Fibroblast of lung (primary cell): Measurements from ENCODE around the gene CFAP221. TPM values are rescaled to one million over a fixed set of nuclear protein-coding genes. Genes with fewer than 3 reads are reported as not detected.

Source experiments
- DNase-seq, 2 donors: peaks; one replicate each; pipeline versions ENCODE4 v3.0.0 to v3.0.0-alpha.2; 2010; ENCODE audit warnings: low read depth in 2 of 2
- H2AFZ ChIP-seq: 2 replicates; pipeline ENCODE4 v1.5.1; 2012; ENCODE audit warnings: low read length, control low read depth, inconsistent platforms
- H3K27ac ChIP-seq: 2 replicates; pipeline ENCODE4 v1.5.1; 2011; ENCODE audit warnings: low read length, control low read depth; ENCODE audit not compliant: insufficient read depth
- H3K27me3 ChIP-seq: 2 replicates; pipeline ENCODE4 v1.5.1; 2011; ENCODE audit warnings: mild to moderate bottlenecking, low read length; ENCODE audit not compliant: control insufficient read depth, insufficient read depth
- H3K36me3 ChIP-seq: 2 replicates; pipeline ENCODE4 v1.5.1; 2011; ENCODE audit warnings: low read length; ENCODE audit not compliant: control insufficient read depth, insufficient read depth
- H3K4me1 ChIP-seq: 2 replicates; pipeline ENCODE4 v1.5.1; 2011; ENCODE audit warnings: low read length; ENCODE audit not compliant: control insufficient read depth, insufficient read depth; ENCODE audit errors: extremely low read depth
- H3K4me2 ChIP-seq: 2 replicates; pipeline ENCODE4 v1.5.1; 2011; ENCODE audit warnings: low read length, control low read depth; ENCODE audit not compliant: insufficient read depth; ENCODE audit errors: extremely low read depth
- H3K4me3 ChIP-seq, 4 experiments: fragments of 200-600 bp in 1 of 4; sonication (generic) in 1 of 4; replicated peaks in 1 of 4; 2 replicates each; pipeline ENCODE4 v1.5.1; 2011 to 2016; ENCODE audit warnings: low read length in 4 of 4, low read depth in 3 of 4, mild to moderate bottlenecking in 3 of 4, control low read depth in 2 of 4, inconsistent platforms in 1 of 4, mixed read lengths in 1 of 4; ENCODE audit not compliant: insufficient read depth in 1 of 4; ENCODE audit errors: control extremely low read depth in 1 of 4
- H3K79me2 ChIP-seq: 2 replicates; pipeline ENCODE4 v1.5.1; 2012; ENCODE audit warnings: mild to moderate bottlenecking, low read length, inconsistent platforms; ENCODE audit not compliant: control insufficient read depth, insufficient read depth
- H3K9ac ChIP-seq: 2 replicates; pipeline ENCODE4 v1.5.1; 2011; ENCODE audit warnings: mild to moderate bottlenecking, low read length, control low read depth; ENCODE audit not compliant: insufficient read depth
- H3K9me3 ChIP-seq: 2 replicates; pipeline ENCODE4 v1.5.1; 2012; ENCODE audit warnings: low read depth, low read length; ENCODE audit not compliant: control insufficient read depth, insufficient read depth
- H4K20me1 ChIP-seq: 2 replicates; pipeline ENCODE4 v1.5.1; 2011; ENCODE audit warnings: low read length; ENCODE audit not compliant: control insufficient read depth, insufficient read depth; ENCODE audit errors: extremely low read depth
- EZH2 ChIP-seq: IDR thresholded peaks from 2 replicates; pipeline ENCODE4 v1.5.1; 2012; ENCODE audit warnings: low read length, control low read depth, mild to moderate bottlenecking; ENCODE audit errors: missing control alignments
- polyA plus RNA-seq, 2 donors: library from polyadenylated mRNA; depleted of rRNA in 1 of 2; stranded (reverse) in 1 of 2; unstranded in 1 of 2; fragments of >200 nt; gene quantifications; 2 replicates each; pipeline ENCODE4 v1.2.1, GENCODE V29; 2011 to 2012; ENCODE audit warnings: missing spikeins in 1 of 2
- total RNA-seq: library from RNA; depleted of rRNA; stranded (reverse); fragments of >200 nt; gene quantifications from 2 replicates; pipeline ENCODE4 v1.2.1, GENCODE V29; 2014
- TF ChIP-seq, protein P1 (sequence below), 2 donors: IDR thresholded peaks in 1 of 2; conservative IDR thresholded peaks in 1 of 2; 1 replicate in 1 of 2; 2 replicates in 1 of 2; pipeline ENCODE4 v1.5.1; 2011 to 2012; ENCODE audit warnings: low read length in 2 of 2, control low read depth in 1 of 2, inconsistent platforms in 1 of 2, low read depth in 1 of 2, mild to moderate bottlenecking in 1 of 2

Gene CFAP221
- total and polyA plus RNA-seq, 2 donors (not counting 1 experiment from before 2014, with no cell fraction given): 0.07 TPM; not detected in 1

DNA sequence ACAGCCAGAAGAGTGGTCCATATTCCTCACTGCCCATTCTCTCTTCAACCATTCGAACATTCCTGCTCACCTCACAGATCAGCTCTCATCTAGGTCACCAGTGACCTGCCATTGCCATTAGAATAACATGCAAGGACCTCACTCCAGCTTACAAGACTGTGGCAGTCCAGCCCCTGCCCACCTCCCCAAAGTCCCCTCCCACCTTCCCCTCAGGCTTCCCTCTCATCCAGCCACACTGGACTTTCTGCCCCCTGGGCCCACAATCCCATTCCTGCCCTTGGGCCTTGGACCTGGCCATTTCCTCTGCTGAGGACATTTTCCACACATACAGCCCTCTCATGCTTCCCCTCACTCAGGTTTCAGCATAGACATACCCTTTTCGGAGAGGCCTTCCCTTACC is 129.5 kb downstream of the CFAP221 start:
- DNase-seq: no peak
- no peaks in the 10 kb centered on the region for H3K4me1 ChIP-seq
- H2AFZ ChIP-seq: no peak overlapping the region
- H3K79me2 ChIP-seq: no peaks in the 10 kb centered on the region
- TF ChIP-seq EZH2: no peak
- peaks cover 5% of the 10 kb centered on the region for H3K27me3 ChIP-seq
- no peak overlapping the region for H3K4me2 ChIP-seq
- no peaks in the 10 kb centered on the region for H3K36me3 ChIP-seq
- no peak overlapping the region for H3K4me3 ChIP-seq
- H3K9ac ChIP-seq: no peak overlapping the region
- H3K27ac ChIP-seq: no peak overlapping the region
- no peaks in the 10 kb centered on the region for H4K20me1 ChIP-seq
- H3K9me3 ChIP-seq: no peaks in the 10 kb centered on the region

- Histone ChIP-seq H3K79me2 (peaks cover 3% of the 10 kb centered on the region), H2AFZ (no peak overlapping the region), H3K4me3 (no peak overlapping the region), H4K20me1 (no peaks in the 10 kb centered on the region), H3K9me3 (no peaks in the 10 kb centered on the region), H3K27me3 (peaks cover 5% of the 10 kb centered on the region), H3K4me1 (no peaks in the 10 kb centered on the region), H3K9ac (no peak overlapping the region), H3K27ac (no peak overlapping the region), H3K4me2 (no peak overlapping the region), H3K36me3 (no peaks in the 10 kb centered on the region)
- DNase-seq: no peak
- TF ChIP-seq, protein P1, sequence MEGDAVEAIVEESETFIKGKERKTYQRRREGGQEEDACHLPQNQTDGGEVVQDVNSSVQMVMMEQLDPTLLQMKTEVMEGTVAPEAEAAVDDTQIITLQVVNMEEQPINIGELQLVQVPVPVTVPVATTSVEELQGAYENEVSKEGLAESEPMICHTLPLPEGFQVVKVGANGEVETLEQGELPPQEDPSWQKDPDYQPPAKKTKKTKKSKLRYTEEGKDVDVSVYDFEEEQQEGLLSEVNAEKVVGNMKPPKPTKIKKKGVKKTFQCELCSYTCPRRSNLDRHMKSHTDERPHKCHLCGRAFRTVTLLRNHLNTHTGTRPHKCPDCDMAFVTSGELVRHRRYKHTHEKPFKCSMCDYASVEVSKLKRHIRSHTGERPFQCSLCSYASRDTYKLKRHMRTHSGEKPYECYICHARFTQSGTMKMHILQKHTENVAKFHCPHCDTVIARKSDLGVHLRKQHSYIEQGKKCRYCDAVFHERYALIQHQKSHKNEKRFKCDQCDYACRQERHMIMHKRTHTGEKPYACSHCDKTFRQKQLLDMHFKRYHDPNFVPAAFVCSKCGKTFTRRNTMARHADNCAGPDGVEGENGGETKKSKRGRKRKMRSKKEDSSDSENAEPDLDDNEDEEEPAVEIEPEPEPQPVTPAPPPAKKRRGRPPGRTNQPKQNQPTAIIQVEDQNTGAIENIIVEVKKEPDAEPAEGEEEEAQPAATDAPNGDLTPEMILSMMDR (conservative IDR thresholded peaks at IDR 0.05 in 1 of 2, IDR thresholded peaks at IDR 0.05 in 1 of 2; ENCODE audit: low read depth in 1 of 2, low read length in 2 of 2): no peak
- peak; percentile 13 for TF ChIP-seq EZH2
These were observed 130.7 kb downstream of the CFAP221 start for GRCh38 chr2:119674711-119675500.

DNA sequence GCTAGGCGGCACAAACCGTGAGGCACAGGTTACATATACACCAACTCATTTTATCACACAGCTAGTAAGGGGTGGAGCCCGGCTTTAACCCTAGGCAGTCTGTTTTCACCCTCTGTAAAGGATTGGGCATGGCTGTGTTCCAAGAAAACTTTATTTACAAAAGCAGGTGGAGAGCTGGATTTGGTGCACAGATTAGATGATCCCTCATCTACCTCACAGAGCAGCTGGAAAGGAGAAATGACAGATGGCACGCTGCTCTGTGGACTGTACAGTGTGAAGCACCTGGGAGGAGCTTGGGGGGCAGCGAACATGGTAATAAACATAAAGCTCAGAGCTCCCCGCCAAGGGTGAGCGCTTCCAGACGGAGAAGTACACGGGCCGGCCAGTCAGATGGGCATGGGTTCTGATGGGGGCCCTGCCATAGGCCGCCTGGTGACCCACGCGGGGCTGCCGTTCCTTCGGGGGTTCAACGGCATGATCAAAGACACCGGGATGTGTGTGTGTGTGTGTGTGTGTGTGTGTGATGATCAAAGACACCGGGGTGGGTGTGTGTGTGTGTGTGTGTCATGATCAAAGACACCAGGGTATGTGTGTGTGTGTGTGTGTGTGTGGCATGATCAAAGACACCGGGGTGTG is 133.9 kb downstream of the CFAP221 start:
- Histone ChIP-seq H3K9me3 (no peaks in the 10 kb centered on the region), H3K27me3 (peaks cover 5% of the 10 kb centered on the region), H3K79me2 (peaks cover 3% of the 10 kb centered on the region), H4K20me1 (no peaks in the 10 kb centered on the region), H3K9ac (no peak overlapping the region), H2AFZ (no peak overlapping the region), H3K4me3 (no peak overlapping the region), H3K27ac (no peak overlapping the region), H3K36me3 (peaks cover 2% of the 10 kb centered on the region), H3K4me1 (no peaks in the 10 kb centered on the region), H3K4me2 (no peak overlapping the region)
- no peak for DNase-seq
- TF ChIP-seq EZH2: no peak
- TF ChIP-seq, protein P1 (conservative IDR thresholded peaks at IDR 0.05 in 1 of 2, IDR thresholded peaks at IDR 0.05 in 1 of 2; ENCODE audit: low read depth in 1 of 2, low read length in 2 of 2): no peak
